ENCODE results near the gene LRRC8A. TPM values are rescaled to one million over a fixed set of nuclear protein-coding genes. Genes with fewer than 3 reads are reported as not detected.

LRRC8A gene
- total RNA-seq, 1 experiment from 2014 or later, result 16.4 TPM

GRCh38 chr9:128920381-128921058 is 38.6 kb downstream of the LRRC8A start, which contains the start of gene PHYHD1:
Gene PHYHD1, plus strand, starts transcription at chr9:128920982. Its CDS starts 1,342 bp downstream, at chr9:128922324.
- Histone ChIP-seq H3K27me3 (ENCODE audit: control insufficient read depth, insufficient read depth, low read length) (no peaks in the 10 kb centered on the region), H3K27ac (ENCODE audit: low read length) (no peak within 1 kb of the TSS), H3K36me3 (ENCODE audit: control insufficient read depth, insufficient read depth, low read length) (no peaks in the 10 kb centered on the region), H3K4me1 (ENCODE audit: control insufficient read depth, insufficient read depth, low read length) (peaks cover 4% of the 10 kb centered on the region; the same call in 1 of the 2 replicates), H3K4me3 (ENCODE audit: low read depth in 2 of 2, low read length in 2 of 2) (no peak within 1 kb of the TSS), H3K9me3 (ENCODE audit: control insufficient read depth, insufficient read depth, low read depth, low read length) (no peaks in the 10 kb centered on the region)
- no peak for DNase-seq (ENCODE audit: low read depth, low spot score)
- intact Hi-C loops (cut with micrococcal nuclease; ENCODE audit: unreplicated experiment) (no loop called here), in situ Hi-C loops (cut with HindIII; ENCODE audit: low pct_unique_long_range_greater_than_20kb, low sequenced_read_pairs) (no loop called here)
- TF ChIP-seq POLR2AphosphoS5 (IDR thresholded peaks at IDR 0.05; ENCODE audit: low read depth, low read length) (no peak), SIN3A (IDR thresholded peaks at IDR 0.05; ENCODE audit: borderline replicate concordance, insufficient read depth, low read depth, low read length) (no peak)
- TF ChIP-seq, protein P1, sequence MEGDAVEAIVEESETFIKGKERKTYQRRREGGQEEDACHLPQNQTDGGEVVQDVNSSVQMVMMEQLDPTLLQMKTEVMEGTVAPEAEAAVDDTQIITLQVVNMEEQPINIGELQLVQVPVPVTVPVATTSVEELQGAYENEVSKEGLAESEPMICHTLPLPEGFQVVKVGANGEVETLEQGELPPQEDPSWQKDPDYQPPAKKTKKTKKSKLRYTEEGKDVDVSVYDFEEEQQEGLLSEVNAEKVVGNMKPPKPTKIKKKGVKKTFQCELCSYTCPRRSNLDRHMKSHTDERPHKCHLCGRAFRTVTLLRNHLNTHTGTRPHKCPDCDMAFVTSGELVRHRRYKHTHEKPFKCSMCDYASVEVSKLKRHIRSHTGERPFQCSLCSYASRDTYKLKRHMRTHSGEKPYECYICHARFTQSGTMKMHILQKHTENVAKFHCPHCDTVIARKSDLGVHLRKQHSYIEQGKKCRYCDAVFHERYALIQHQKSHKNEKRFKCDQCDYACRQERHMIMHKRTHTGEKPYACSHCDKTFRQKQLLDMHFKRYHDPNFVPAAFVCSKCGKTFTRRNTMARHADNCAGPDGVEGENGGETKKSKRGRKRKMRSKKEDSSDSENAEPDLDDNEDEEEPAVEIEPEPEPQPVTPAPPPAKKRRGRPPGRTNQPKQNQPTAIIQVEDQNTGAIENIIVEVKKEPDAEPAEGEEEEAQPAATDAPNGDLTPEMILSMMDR (IDR thresholded peaks at IDR 0.05), result no peak
- no TSS peak for BruUV-seq (replicated peaks)
- ChIA-PET POLR2A (no interaction called here), CTCF (no interaction called here)
- no peak for ATAC-seq

- POLR2A ChIA-PET, result no interaction called here
- H3K4me3 ChIP-seq (ENCODE audit: low read depth in 2 of 2, low read length in 2 of 2), result no peak overlapping the region
- no peak for DNase-seq (ENCODE audit: low read depth, low spot score)
- in situ Hi-C loops (cut with HindIII; ENCODE audit: low pct_unique_long_range_greater_than_20kb, low sequenced_read_pairs), result no loop called here
- H3K9me3 ChIP-seq (ENCODE audit: control insufficient read depth, insufficient read depth, low read depth, low read length), result no peaks in the 10 kb centered on the region
- CTCF ChIA-PET, result no interaction called here
- peaks cover 4% of the 10 kb centered on the region; the same call in 1 of the 2 replicates for H3K4me1 ChIP-seq (ENCODE audit: control insufficient read depth, insufficient read depth, low read length)
- H3K36me3 ChIP-seq (ENCODE audit: control insufficient read depth, insufficient read depth, low read length), result no peaks in the 10 kb centered on the region
- TF ChIP-seq TCF7L2 (IDR thresholded peaks at IDR 0.05; ENCODE audit: low read depth, low read length) (no peak), SIN3A (IDR thresholded peaks at IDR 0.05; ENCODE audit: borderline replicate concordance, insufficient read depth, low read depth, low read length) (no peak), POLR2AphosphoS5 (IDR thresholded peaks at IDR 0.05; ENCODE audit: low read depth, low read length) (no peak)
- TF ChIP-seq, protein P2, sequence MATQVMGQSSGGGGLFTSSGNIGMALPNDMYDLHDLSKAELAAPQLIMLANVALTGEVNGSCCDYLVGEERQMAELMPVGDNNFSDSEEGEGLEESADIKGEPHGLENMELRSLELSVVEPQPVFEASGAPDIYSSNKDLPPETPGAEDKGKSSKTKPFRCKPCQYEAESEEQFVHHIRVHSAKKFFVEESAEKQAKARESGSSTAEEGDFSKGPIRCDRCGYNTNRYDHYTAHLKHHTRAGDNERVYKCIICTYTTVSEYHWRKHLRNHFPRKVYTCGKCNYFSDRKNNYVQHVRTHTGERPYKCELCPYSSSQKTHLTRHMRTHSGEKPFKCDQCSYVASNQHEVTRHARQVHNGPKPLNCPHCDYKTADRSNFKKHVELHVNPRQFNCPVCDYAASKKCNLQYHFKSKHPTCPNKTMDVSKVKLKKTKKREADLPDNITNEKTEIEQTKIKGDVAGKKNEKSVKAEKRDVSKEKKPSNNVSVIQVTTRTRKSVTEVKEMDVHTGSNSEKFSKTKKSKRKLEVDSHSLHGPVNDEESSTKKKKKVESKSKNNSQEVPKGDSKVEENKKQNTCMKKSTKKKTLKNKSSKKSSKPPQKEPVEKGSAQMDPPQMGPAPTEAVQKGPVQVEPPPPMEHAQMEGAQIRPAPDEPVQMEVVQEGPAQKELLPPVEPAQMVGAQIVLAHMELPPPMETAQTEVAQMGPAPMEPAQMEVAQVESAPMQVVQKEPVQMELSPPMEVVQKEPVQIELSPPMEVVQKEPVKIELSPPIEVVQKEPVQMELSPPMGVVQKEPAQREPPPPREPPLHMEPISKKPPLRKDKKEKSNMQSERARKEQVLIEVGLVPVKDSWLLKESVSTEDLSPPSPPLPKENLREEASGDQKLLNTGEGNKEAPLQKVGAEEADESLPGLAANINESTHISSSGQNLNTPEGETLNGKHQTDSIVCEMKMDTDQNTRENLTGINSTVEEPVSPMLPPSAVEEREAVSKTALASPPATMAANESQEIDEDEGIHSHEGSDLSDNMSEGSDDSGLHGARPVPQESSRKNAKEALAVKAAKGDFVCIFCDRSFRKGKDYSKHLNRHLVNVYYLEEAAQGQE (IDR thresholded peaks at IDR 0.05; ENCODE audit: insufficient read depth in 1 of 2, low read depth in 2 of 2, low read length in 1 of 2), result no peak
- peak; percentile 49; the same call in 1 of the 2 replicates for ATAC-seq
- intact Hi-C loops (cut with micrococcal nuclease; ENCODE audit: unreplicated experiment), result no loop called here
- H3K27ac ChIP-seq (ENCODE audit: low read length), result no peak overlapping the region
- BruUV-seq (replicated peaks), result no TSS peak
- H3K27me3 ChIP-seq (ENCODE audit: control insufficient read depth, insufficient read depth, low read length), result no peaks in the 10 kb centered on the region
Measured at GRCh38 chr9:128921881-128922763, 40.2 kb downstream of the LRRC8A start.
